GM23248 (cell line): ENCODE data around the gene PTPRN2.
"Not testable (repeated sequence)": the region's sequence is repeated elsewhere in the genome, so short reads cannot be mapped to it uniquely, and the experiment has no call there.

Experiments
- EZH2 ChIP-seq: fragments of 200-600 bp; sonication (generic); IDR thresholded peaks from 2 replicates; pipeline ENCODE4 v1.6.1; 2018; ENCODE audit warnings: antibody characterized with exemption, mild to moderate bottlenecking; ENCODE audit not compliant: insufficient read depth, poor library complexity, severe bottlenecking
- EZH2phosphoT487 ChIP-seq: fragments of 200-600 bp; sonication (generic); IDR thresholded peaks from 2 replicates; pipeline ENCODE4 v1.6.1; 2018; ENCODE audit warnings: antibody characterized with exemption, moderate library complexity, mild to moderate bottlenecking, low read depth; ENCODE audit not compliant: insufficient read depth

- TF ChIP-seq EZH2phosphoT487, EZH2: not testable (repeated sequence)
These were observed 79.3 kb downstream of the PTPRN2 start for GRCh38 chr7:158508321-158508720.
